CD14-positive monocyte (primary cell): ENCODE data around the gene ZNF688. TPM values are rescaled to one million over a fixed set of nuclear protein-coding genes. Genes with fewer than 3 reads are reported as not detected.

Experiments
- DNase-seq, 3 donors: peaks; one replicate each; pipeline ENCODE4 v3.0.0-alpha.2; 2011 to 2022
- H2AFZ ChIP-seq: 2 replicates; pipeline ENCODE4 v1.6.0; 2012; ENCODE audit warnings: mild to moderate bottlenecking, low read depth, low read length, inconsistent platforms; ENCODE audit not compliant: insufficient read depth, poor library complexity, severe bottlenecking
- H3K27ac ChIP-seq, 2 donors: 1 replicate in 1 of 2; 2 replicates in 1 of 2; pipeline ENCODE4 v1.5.1; 2012 to 2013; ENCODE audit warnings: low read length in 2 of 2, control low read depth in 1 of 2, inconsistent platforms in 1 of 2, low read depth in 1 of 2, mild to moderate bottlenecking in 1 of 2
- H3K27me3 ChIP-seq, 2 donors: one replicate each; pipeline versions ENCODE4 v1.6.0 to v1.6.1; 2011 to 2013; ENCODE audit warnings: low read length in 2 of 2; ENCODE audit not compliant: control insufficient read depth in 2 of 2, insufficient read depth in 2 of 2
- H3K36me3 ChIP-seq, 2 donors: replicated peaks in 1 of 2; 1 replicate in 1 of 2; 2 replicates in 1 of 2; pipeline versions ENCODE4 v1.5.1 to v1.6.1; 2012 to 2013; ENCODE audit warnings: low read length in 2 of 2, control low read depth in 1 of 2, inconsistent platforms in 1 of 2, mild to moderate bottlenecking in 1 of 2; ENCODE audit not compliant: insufficient read depth in 2 of 2, control insufficient read depth in 1 of 2
- H3K4me1 ChIP-seq, 2 donors: 1 replicate in 1 of 2; 2 replicates in 1 of 2; pipeline versions ENCODE4 v1.5.1 to v1.6.1; 2012 to 2013; ENCODE audit warnings: low read length in 2 of 2, control low read depth in 1 of 2, inconsistent platforms in 1 of 2, mild to moderate bottlenecking in 1 of 2, moderate library complexity in 1 of 2; ENCODE audit not compliant: insufficient read depth in 2 of 2, control insufficient read depth in 1 of 2
- H3K4me2 ChIP-seq: replicated peaks from 2 replicates; pipeline ENCODE3; 2012; ENCODE audit warnings: low read length, moderate library complexity, mild to moderate bottlenecking; ENCODE audit not compliant: poor library complexity, severe bottlenecking; ENCODE audit errors: extremely low read depth
- H3K4me3 ChIP-seq, 3 experiments: fragments of 200-600 bp in 1 of 3; sonication (generic) in 1 of 3; replicated peaks in 1 of 3; 1 replicate in 2 of 3; 2 replicates in 1 of 3; pipeline ENCODE4 v1.5.1; 2011 to 2013; ENCODE audit warnings: low read length in 3 of 3, mild to moderate bottlenecking in 3 of 3, control low read depth in 2 of 3, low read depth in 2 of 3, inconsistent platforms in 1 of 3, moderate library complexity in 1 of 3
- H3K79me2 ChIP-seq: 2 replicates; pipeline ENCODE4 v1.6.0; 2012; ENCODE audit warnings: mild to moderate bottlenecking, control low read depth, inconsistent platforms, low read length, moderate library complexity; ENCODE audit not compliant: insufficient read depth
- H3K9ac ChIP-seq: 2 replicates; pipeline ENCODE4 v1.6.0; 2017; ENCODE audit warnings: low read length, mild to moderate bottlenecking; ENCODE audit not compliant: insufficient read depth, poor library complexity, severe bottlenecking
- H3K9me3 ChIP-seq, 2 donors: replicated peaks in 1 of 2; 1 replicate in 1 of 2; 2 replicates in 1 of 2; pipeline versions ENCODE4 v1.5.1 to v1.6.1; 2012 to 2013; ENCODE audit warnings: low read length in 2 of 2, control low read depth in 1 of 2; ENCODE audit not compliant: control insufficient read depth in 1 of 2, insufficient read depth in 1 of 2
- H4K20me1 ChIP-seq: 2 replicates; pipeline ENCODE4 v1.6.0; 2012; ENCODE audit warnings: mild to moderate bottlenecking, low read length, control low read depth, moderate library complexity; ENCODE audit not compliant: insufficient read depth
- H3K27ac Mint-ChIP-seq, 7 donors: one replicate each; pipeline ENCODE4 v1.8.0; 2020; ENCODE audit warnings: mild to moderate bottlenecking in 7 of 7, mixed read lengths in 7 of 7, moderate library complexity in 6 of 7, inconsistent platforms in 2 of 7
- H3K27me3 Mint-ChIP-seq, 3 donors: one replicate each; pipeline ENCODE4 v1.8.0; 2021 to 2022; ENCODE audit warnings: low read depth in 3 of 3, mild to moderate bottlenecking in 3 of 3, mixed read lengths in 3 of 3, moderate library complexity in 3 of 3, inconsistent platforms in 1 of 3
- H3K36me3 Mint-ChIP-seq, 2 donors: one replicate each; pipeline ENCODE4 v1.8.0; 2020; ENCODE audit warnings: mixed read lengths in 2 of 2, inconsistent platforms in 1 of 2, mild to moderate bottlenecking in 1 of 2
- H3K4me1 Mint-ChIP-seq: one replicate; pipeline ENCODE4 v1.8.0; 2020; ENCODE audit warnings: mild to moderate bottlenecking, mixed read lengths
- H3K4me3 Mint-ChIP-seq, 2 donors: one replicate each; pipeline ENCODE4 v1.8.0; 2020; ENCODE audit warnings: mild to moderate bottlenecking in 2 of 2, mixed read lengths in 2 of 2, moderate library complexity in 1 of 2
- H3K9me3 Mint-ChIP-seq, 7 donors: one replicate each; pipeline ENCODE4 v1.8.0; 2020 to 2022; ENCODE audit warnings: mixed read lengths in 7 of 7, mild to moderate bottlenecking in 6 of 7, moderate library complexity in 6 of 7, inconsistent platforms in 2 of 7
- CTCF ChIP-seq: fragments of 200-600 bp; IDR thresholded peaks from one replicate; pipeline ENCODE4 v1.8.0; 2022; ENCODE audit warnings: antibody characterized with exemption, mild to moderate bottlenecking
- WGBS: methylation state at CpG from one replicate; pipeline ENCODE4 v1.1.5; 2013; ENCODE audit warnings: missing lambda C conversion rate; ENCODE audit not compliant: insufficient coverage; 5-methylcytosine and 5-hydroxymethylcytosine counted together
- intact Hi-C, 2 donors: fragments of 100-400 bp; cut with micrococcal nuclease; formaldehyde crosslinking; loops; one replicate each; pipeline versions ENCODE4 v1.15.0 to v1.15.1; 2023
- polyA plus RNA-seq, 3 donors: library from polyadenylated mRNA; depleted of rRNA in 1 of 3; unstranded in 2 of 3; stranded (reverse) in 1 of 3; fragments of 300-500 nt in 2 of 3; fragments of >200 nt in 1 of 3; fragmentation: Illumina TruSeq in 2 of 3; gene quantifications; 1 replicate in 2 of 3; 2 replicates in 1 of 3; pipeline ENCODE4 v1.2.3, GENCODE V29; 2012 to 2021

The ZNF688 gene
- polyA plus RNA-seq, 3 donors, result 10.3 to 24.1 (median 18.9) TPM

GRCh38 chr16:30619638-30620037 lies 48.1 kb upstream of the ZNF688 start:
- intact Hi-C loops, result loop anchor here in 1 of 2 donors (10.0 kb wide), 2 partner anchors 65 to 175 kb away; partner anchors contain the start of genes SEPHS2 and ZNF764
- no peak overlapping the region for H3K4me2 ChIP-seq
- Mint-ChIP-seq H3K36me3 (no peaks in the 10 kb centered on the region), H3K4me3 (no peak overlapping the region), H3K27me3 (peaks cover 0 to 2% (median 0%) of the 10 kb centered on the region in 3 donors), H3K27ac (no peak overlapping the region), H3K4me1 (peaks cover 6% of the 10 kb centered on the region), H3K9me3 (peaks cover 0 to 10% (median 4%) of the 10 kb centered on the region in 7 donors)
- no peaks in the 10 kb centered on the region for H3K79me2 ChIP-seq
- peaks cover 0 to 4% of the 10 kb centered on the region in 2 donors for H3K4me1 ChIP-seq
- no peak for TF ChIP-seq CTCF
- peaks cover 0 to 6% of the 10 kb centered on the region in 2 donors for H3K9me3 ChIP-seq
- H3K9ac ChIP-seq, result no peak overlapping the region
- no peak for DNase-seq
- 89% methylated on average over 3 of the region's 5 CpGs for WGBS
- H3K36me3 ChIP-seq, result no peaks in the 10 kb centered on the region
- no peaks in the 10 kb centered on the region for H3K27me3 ChIP-seq
- no peak overlapping the region for H2AFZ ChIP-seq
- H3K27ac ChIP-seq, result no peak overlapping the region
- no peak overlapping the region for H3K4me3 ChIP-seq
- no peaks in the 10 kb centered on the region for H4K20me1 ChIP-seq

- 60% methylated on average over 3 of the region's 4 CpGs for WGBS
- Histone ChIP-seq H4K20me1 (no peaks in the 10 kb centered on the region), H3K9me3 (peaks cover 0 to 6% of the 10 kb centered on the region in 2 donors), H3K4me3 (no peak overlapping the region), H3K27ac (no peak overlapping the region), H3K4me2 (no peak overlapping the region), H3K27me3 (no peaks in the 10 kb centered on the region), H3K4me1 (peaks cover 4 to 8% of the 10 kb centered on the region in 2 donors), H3K79me2 (no peaks in the 10 kb centered on the region), H2AFZ (no peak overlapping the region), H3K9ac (no peak overlapping the region), H3K36me3 (no peaks in the 10 kb centered on the region)
- intact Hi-C loops, result loop anchor here in 1 of 2 donors (10.0 kb wide), 2 partner anchors 64 to 174 kb away; partner anchors contain the start of genes SEPHS2 and ZNF764
- no peak overlapping the region for H3K4me3 Mint-ChIP-seq
- no peak overlapping the region for H3K27ac Mint-ChIP-seq
- H3K9me3 Mint-ChIP-seq, result peaks cover 0 to 9% (median 4%) of the 10 kb centered on the region in 7 donors
- TF ChIP-seq CTCF, result no peak
- no peaks in the 10 kb centered on the region for H3K36me3 Mint-ChIP-seq
- peaks cover 10% of the 10 kb centered on the region for H3K4me1 Mint-ChIP-seq
- H3K27me3 Mint-ChIP-seq, result peaks cover 0 to 2% (median 0%) of the 10 kb centered on the region in 3 donors
- no peak for DNase-seq
Observed at GRCh38 chr16:30619202-30619601, 47.7 kb upstream of the ZNF688 start.
